Naive B cell (primary cell): ENCODE results near the gene SAXO1. TPM values are rescaled to one million over a fixed set of nuclear protein-coding genes. Genes with fewer than 3 reads are reported as not detected.

ENCODE experiments used
- ATAC-seq, 2 donors: fragments of 150-1000 bp; cut with Tn5 transposase; 2 replicates each; pipeline ENCODE4 v1.10.0; 2021; ENCODE audit warnings: low read depth in 2 of 2, mild to moderate bottlenecking in 2 of 2, moderate library complexity in 2 of 2
- DNase-seq: peaks from one replicate; pipeline ENCODE4 v3.0.0; 2022
- H3K27ac Mint-ChIP-seq, 6 donors: one replicate each; pipeline ENCODE4 v1.8.0; 2020 to 2022; ENCODE audit warnings: mild to moderate bottlenecking in 6 of 6, mixed read lengths in 6 of 6, moderate library complexity in 5 of 6, inconsistent platforms in 2 of 6
- H3K27me3 Mint-ChIP-seq, 3 donors: one replicate each; pipeline ENCODE4 v1.8.0; 2021 to 2022; ENCODE audit warnings: mixed read lengths in 3 of 3, mild to moderate bottlenecking in 1 of 3
- H3K36me3 Mint-ChIP-seq, 2 donors: one replicate each; pipeline ENCODE4 v1.8.0; 2020 to 2022; ENCODE audit warnings: mixed read lengths in 2 of 2, inconsistent platforms in 1 of 2, mild to moderate bottlenecking in 1 of 2
- H3K4me1 Mint-ChIP-seq, 3 donors: one replicate each; pipeline ENCODE4 v1.8.0; 2020 to 2022; ENCODE audit warnings: mixed read lengths in 3 of 3, inconsistent platforms in 1 of 3, mild to moderate bottlenecking in 1 of 3, moderate library complexity in 1 of 3
- H3K4me3 Mint-ChIP-seq, 8 donors: one replicate each; pipeline ENCODE4 v1.8.0; 2020 to 2022; ENCODE audit warnings: mild to moderate bottlenecking in 8 of 8, mixed read lengths in 8 of 8, moderate library complexity in 8 of 8, inconsistent platforms in 2 of 8
- H3K9me3 Mint-ChIP-seq, 7 donors: one replicate each; pipeline ENCODE4 v1.8.0; 2020 to 2022; ENCODE audit warnings: mixed read lengths in 7 of 7, mild to moderate bottlenecking in 5 of 7, inconsistent platforms in 2 of 7, moderate library complexity in 1 of 7
- polyA plus RNA-seq, 6 donors: library from polyadenylated mRNA; unstranded; fragments of 300-500 nt; fragmentation: Illumina TruSeq; gene quantifications; one replicate each; pipeline ENCODE4 v1.2.3, GENCODE V29; 2021; ENCODE audit warnings: low read depth in 6 of 6

The SAXO1 gene
- polyA plus RNA-seq, 6 donors from 2014 or later, result 0.21 to 0.25 TPM; not detected in 4

- H3K9me3 Mint-ChIP-seq, result no peaks in the 10 kb centered on the region
Observed at GRCh38 chr9:18990494-18990893, 42.5 kb downstream of the SAXO1 start.

GRCh38 chr9:18989865-18990264 lies 43.1 kb downstream of the SAXO1 start:
- no peak overlapping the region for H3K4me3 Mint-ChIP-seq
- H3K9me3 Mint-ChIP-seq, result no peaks in the 10 kb centered on the region
- H3K27ac Mint-ChIP-seq, result peak overlapping the region in 1 of 6 donors; percentile 32
- H3K4me1 Mint-ChIP-seq, result no peaks in the 10 kb centered on the region
- no peak for DNase-seq
- H3K36me3 Mint-ChIP-seq, result no peaks in the 10 kb centered on the region
- ATAC-seq, result no peak
- peaks cover 0 to 5% (median 4%) of the 10 kb centered on the region in 3 donors for H3K27me3 Mint-ChIP-seq

More at GRCh38 chr9:18990494-18990893, 42.5 kb downstream of the SAXO1 start:
- Mint-ChIP-seq H3K4me3 (no peak overlapping the region), H3K4me1 (no peaks in the 10 kb centered on the region), H3K27me3 (peaks cover 0 to 5% (median 4%) of the 10 kb centered on the region in 3 donors), H3K27ac (no peak overlapping the region), H3K36me3 (no peaks in the 10 kb centered on the region)
- ATAC-seq (no peak), DNase-seq (no peak)

GRCh38 chr9:18989097-18989496 lies 43.9 kb downstream of the SAXO1 start:
- ATAC-seq (no peak), DNase-seq (no peak)
- Mint-ChIP-seq H3K27me3 (peaks cover 0 to 5% (median 4%) of the 10 kb centered on the region in 3 donors), H3K36me3 (no peaks in the 10 kb centered on the region), H3K27ac (no peak overlapping the region), H3K4me3 (no peak overlapping the region), H3K9me3 (peaks cover 0 to 2% (median 0%) of the 10 kb centered on the region in 7 donors), H3K4me1 (no peaks in the 10 kb centered on the region)

- peaks cover 0 to 4% (median 0%) of the 10 kb centered on the region in 3 donors for H3K27me3 Mint-ChIP-seq
- no peak for DNase-seq
- peaks cover 0 to 3% (median under 1%) of the 10 kb centered on the region in 7 donors for H3K9me3 Mint-ChIP-seq
- H3K4me3 Mint-ChIP-seq, result no peak overlapping the region
- H3K4me1 Mint-ChIP-seq, result no peaks in the 10 kb centered on the region
- no peak for ATAC-seq
- no peak overlapping the region for H3K27ac Mint-ChIP-seq
- H3K36me3 Mint-ChIP-seq, result no peaks in the 10 kb centered on the region
Observed at GRCh38 chr9:18988003-18988402, 45.0 kb downstream of the SAXO1 start.

GRCh38 chr9:18985996-18986395 lies 47.0 kb downstream of the SAXO1 start:
- H3K4me3 Mint-ChIP-seq, result no peak overlapping the region
- H3K27me3 Mint-ChIP-seq, result peaks cover 0 to 5% (median 3%) of the 10 kb centered on the region in 3 donors
- no peak overlapping the region for H3K27ac Mint-ChIP-seq
- ATAC-seq (no peak), DNase-seq (no peak)
- H3K36me3 Mint-ChIP-seq, result no peaks in the 10 kb centered on the region
- H3K4me1 Mint-ChIP-seq, result no peaks in the 10 kb centered on the region
- peaks cover 0 to 6% (median 2%) of the 10 kb centered on the region in 7 donors for H3K9me3 Mint-ChIP-seq

- H3K27me3 Mint-ChIP-seq, result peaks cover 0 to 5% (median 3%) of the 10 kb centered on the region in 3 donors
- H3K9me3 Mint-ChIP-seq, result peaks cover 0 to 6% (median 2%) of the 10 kb centered on the region in 7 donors
- DNase-seq, result no peak
Observed at GRCh38 chr9:18985464-18985951, 47.5 kb downstream of the SAXO1 start.

GRCh38 chr9:18982262-18982620 lies 50.8 kb downstream of the SAXO1 start:
- H3K36me3 Mint-ChIP-seq, result no peaks in the 10 kb centered on the region
- peaks cover 0 to 5% (median 3%) of the 10 kb centered on the region in 3 donors for H3K27me3 Mint-ChIP-seq
- ATAC-seq (no peak), DNase-seq (no peak)
- peaks cover 0 to 6% (median 2%) of the 10 kb centered on the region in 7 donors for H3K9me3 Mint-ChIP-seq
- no peak overlapping the region for H3K27ac Mint-ChIP-seq
- H3K4me3 Mint-ChIP-seq, result no peak overlapping the region
- no peaks in the 10 kb centered on the region for H3K4me1 Mint-ChIP-seq

More at GRCh38 chr9:18985464-18985951, 47.5 kb downstream of the SAXO1 start:
- Mint-ChIP-seq H3K4me1 (no peaks in the 10 kb centered on the region), H3K36me3 (no peaks in the 10 kb centered on the region), H3K4me3 (no peak overlapping the region), H3K27ac (no peak overlapping the region)
- ATAC-seq, result no peak

GRCh38 chr9:18981476-18982261 lies 51.3 kb downstream of the SAXO1 start:
- no peaks in the 10 kb centered on the region for H3K4me1 Mint-ChIP-seq
- no peak for DNase-seq
- no peaks in the 10 kb centered on the region for H3K36me3 Mint-ChIP-seq
- H3K4me3 Mint-ChIP-seq, result no peak overlapping the region
- peaks cover 0 to 5% (median 3%) of the 10 kb centered on the region in 3 donors for H3K27me3 Mint-ChIP-seq
- no peak overlapping the region for H3K27ac Mint-ChIP-seq
- ATAC-seq, result no peak
- peaks cover 0 to 6% (median 2%) of the 10 kb centered on the region in 7 donors for H3K9me3 Mint-ChIP-seq

GRCh38 chr9:18980189-18980588 lies 52.8 kb downstream of the SAXO1 start:
- DNase-seq, result no peak
- Mint-ChIP-seq H3K27ac (no peak overlapping the region), H3K4me1 (no peaks in the 10 kb centered on the region), H3K36me3 (no peaks in the 10 kb centered on the region), H3K4me3 (no peak overlapping the region), H3K27me3 (peaks cover under 1 to 6% (median 5%) of the 10 kb centered on the region in 3 donors), H3K9me3 (peaks cover 0 to 6% (median 2%) of the 10 kb centered on the region in 7 donors)
- ATAC-seq, result no peak

- DNase-seq, result no peak
- Mint-ChIP-seq H3K27me3 (peaks cover 5 to 9% (median 6%) of the 10 kb centered on the region in 3 donors), H3K9me3 (peaks cover 0 to 6% (median 2%) of the 10 kb centered on the region in 7 donors), H3K4me3 (no peak overlapping the region), H3K4me1 (no peaks in the 10 kb centered on the region), H3K36me3 (no peaks in the 10 kb centered on the region), H3K27ac (peak overlapping the region in 1 of 6 donors; percentile 5)
- no peak for ATAC-seq
Observed at GRCh38 chr9:18979367-18979766, 53.6 kb downstream of the SAXO1 start.

GRCh38 chr9:18978188-18978587 lies 54.8 kb downstream of the SAXO1 start:
- H3K4me1 Mint-ChIP-seq, result no peaks in the 10 kb centered on the region
- DNase-seq (no peak), ATAC-seq (no peak)
- no peak overlapping the region for H3K27ac Mint-ChIP-seq
- H3K36me3 Mint-ChIP-seq, result no peaks in the 10 kb centered on the region
- H3K9me3 Mint-ChIP-seq, result peaks cover 0 to 6% (median 0%) of the 10 kb centered on the region in 7 donors
- peaks cover 5 to 14% (median 6%) of the 10 kb centered on the region in 3 donors for H3K27me3 Mint-ChIP-seq
- H3K4me3 Mint-ChIP-seq, result no peak overlapping the region

GRCh38 chr9:18976709-18977531 lies 56.1 kb downstream of the SAXO1 start:
- Mint-ChIP-seq H3K4me3 (no peak overlapping the region), H3K27ac (no peak overlapping the region), H3K36me3 (no peaks in the 10 kb centered on the region), H3K9me3 (peaks cover 0 to under 1% (median 0%) of the 10 kb centered on the region in 7 donors), H3K27me3 (peaks cover 5 to 25% (median 10%) of the 10 kb centered on the region in 3 donors), H3K4me1 (no peaks in the 10 kb centered on the region)
- ATAC-seq (no peak), DNase-seq (no peak)

- Mint-ChIP-seq H3K27ac (no peak overlapping the region), H3K36me3 (no peaks in the 10 kb centered on the region), H3K27me3 (peaks cover 3 to 25% (median 8%) of the 10 kb centered on the region in 3 donors), H3K4me3 (no peak overlapping the region), H3K4me1 (no peaks in the 10 kb centered on the region), H3K9me3 (no peaks in the 10 kb centered on the region)
- ATAC-seq (no peak), DNase-seq (no peak)
Observed at GRCh38 chr9:18976221-18976708, 56.7 kb downstream of the SAXO1 start.
